ENCODE results near the gene TNP2. TPM values are rescaled to one million over a fixed set of nuclear protein-coding genes. Genes with fewer than 3 reads are reported as not detected.

The TNP2 gene
- total RNA-seq, 1 experiment from 2014 or later, result not detected

DNA sequence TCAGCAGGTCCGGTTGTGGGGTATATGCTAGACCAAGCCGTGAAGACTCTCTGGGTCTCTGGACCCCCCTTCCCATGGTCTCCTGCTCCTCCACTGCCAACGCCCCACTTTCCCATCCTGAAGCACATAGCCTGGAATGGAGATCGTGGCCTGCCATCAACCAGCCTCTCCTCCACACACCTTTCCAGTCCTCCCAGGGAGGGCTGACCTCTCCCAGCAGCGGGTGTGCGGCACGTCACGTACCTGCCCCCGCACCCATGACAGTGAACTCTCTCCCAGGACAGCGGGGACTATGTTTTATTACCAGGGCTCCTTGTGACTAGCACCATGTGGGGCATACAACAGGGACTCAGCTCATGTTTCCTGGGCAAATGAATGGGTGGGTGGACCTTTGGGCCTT, 2.5 kb upstream of the TNP2 start:
- in situ Hi-C loops (cut with HindIII; ENCODE audit: low pct_unique_long_range_greater_than_20kb, low sequenced_read_pairs), result no loop called here
- CTCF ChIA-PET, result no interaction called here
- no peaks in the 10 kb centered on the region for H3K9me3 ChIP-seq (ENCODE audit: control insufficient read depth, insufficient read depth, low read depth, low read length)

DNA sequence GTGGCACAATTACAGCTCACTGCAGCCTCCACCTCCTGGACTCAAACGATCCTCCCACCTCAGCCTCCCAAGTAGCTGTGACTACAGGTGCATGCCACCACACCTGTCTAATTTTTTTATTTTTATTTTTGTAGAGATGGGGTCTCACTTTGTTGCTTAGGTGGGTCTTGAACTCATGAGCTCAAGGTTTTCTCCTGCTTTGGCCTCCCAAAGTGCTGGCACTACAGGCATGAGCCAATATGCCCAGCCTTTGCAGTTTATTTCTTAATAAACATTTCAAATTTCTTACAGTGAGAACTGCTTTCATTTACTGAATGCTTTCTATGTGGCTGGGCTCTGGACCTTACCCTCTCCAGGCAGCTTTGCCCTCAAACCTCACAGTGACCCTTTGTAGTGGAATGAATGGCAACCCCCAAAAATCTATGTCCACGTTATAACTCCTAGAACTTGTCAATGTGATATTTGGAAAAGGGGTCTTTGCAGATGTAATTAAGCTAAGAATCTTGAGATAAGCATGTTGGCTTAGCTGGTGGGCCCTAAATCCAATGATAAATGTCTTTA, 1.6 kb upstream of the TNP2 start:
- no TSS peak for BruUV-seq (replicated peaks)
- H3K4me3 ChIP-seq (ENCODE audit: low read depth in 2 of 2, low read length in 2 of 2), result no peak overlapping the region
- TF ChIP-seq TCF7L2 (IDR thresholded peaks at IDR 0.05; ENCODE audit: low read depth, low read length) (no peak), POLR2AphosphoS5 (IDR thresholded peaks at IDR 0.05; ENCODE audit: low read depth, low read length) (no peak), SIN3A (IDR thresholded peaks at IDR 0.05; ENCODE audit: borderline replicate concordance, insufficient read depth, low read depth, low read length) (no peak)
- TF ChIP-seq, protein P1, sequence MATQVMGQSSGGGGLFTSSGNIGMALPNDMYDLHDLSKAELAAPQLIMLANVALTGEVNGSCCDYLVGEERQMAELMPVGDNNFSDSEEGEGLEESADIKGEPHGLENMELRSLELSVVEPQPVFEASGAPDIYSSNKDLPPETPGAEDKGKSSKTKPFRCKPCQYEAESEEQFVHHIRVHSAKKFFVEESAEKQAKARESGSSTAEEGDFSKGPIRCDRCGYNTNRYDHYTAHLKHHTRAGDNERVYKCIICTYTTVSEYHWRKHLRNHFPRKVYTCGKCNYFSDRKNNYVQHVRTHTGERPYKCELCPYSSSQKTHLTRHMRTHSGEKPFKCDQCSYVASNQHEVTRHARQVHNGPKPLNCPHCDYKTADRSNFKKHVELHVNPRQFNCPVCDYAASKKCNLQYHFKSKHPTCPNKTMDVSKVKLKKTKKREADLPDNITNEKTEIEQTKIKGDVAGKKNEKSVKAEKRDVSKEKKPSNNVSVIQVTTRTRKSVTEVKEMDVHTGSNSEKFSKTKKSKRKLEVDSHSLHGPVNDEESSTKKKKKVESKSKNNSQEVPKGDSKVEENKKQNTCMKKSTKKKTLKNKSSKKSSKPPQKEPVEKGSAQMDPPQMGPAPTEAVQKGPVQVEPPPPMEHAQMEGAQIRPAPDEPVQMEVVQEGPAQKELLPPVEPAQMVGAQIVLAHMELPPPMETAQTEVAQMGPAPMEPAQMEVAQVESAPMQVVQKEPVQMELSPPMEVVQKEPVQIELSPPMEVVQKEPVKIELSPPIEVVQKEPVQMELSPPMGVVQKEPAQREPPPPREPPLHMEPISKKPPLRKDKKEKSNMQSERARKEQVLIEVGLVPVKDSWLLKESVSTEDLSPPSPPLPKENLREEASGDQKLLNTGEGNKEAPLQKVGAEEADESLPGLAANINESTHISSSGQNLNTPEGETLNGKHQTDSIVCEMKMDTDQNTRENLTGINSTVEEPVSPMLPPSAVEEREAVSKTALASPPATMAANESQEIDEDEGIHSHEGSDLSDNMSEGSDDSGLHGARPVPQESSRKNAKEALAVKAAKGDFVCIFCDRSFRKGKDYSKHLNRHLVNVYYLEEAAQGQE (IDR thresholded peaks at IDR 0.05; ENCODE audit: insufficient read depth in 1 of 2, low read depth in 2 of 2, low read length in 1 of 2), result no peak
- TF ChIP-seq, protein P2, sequence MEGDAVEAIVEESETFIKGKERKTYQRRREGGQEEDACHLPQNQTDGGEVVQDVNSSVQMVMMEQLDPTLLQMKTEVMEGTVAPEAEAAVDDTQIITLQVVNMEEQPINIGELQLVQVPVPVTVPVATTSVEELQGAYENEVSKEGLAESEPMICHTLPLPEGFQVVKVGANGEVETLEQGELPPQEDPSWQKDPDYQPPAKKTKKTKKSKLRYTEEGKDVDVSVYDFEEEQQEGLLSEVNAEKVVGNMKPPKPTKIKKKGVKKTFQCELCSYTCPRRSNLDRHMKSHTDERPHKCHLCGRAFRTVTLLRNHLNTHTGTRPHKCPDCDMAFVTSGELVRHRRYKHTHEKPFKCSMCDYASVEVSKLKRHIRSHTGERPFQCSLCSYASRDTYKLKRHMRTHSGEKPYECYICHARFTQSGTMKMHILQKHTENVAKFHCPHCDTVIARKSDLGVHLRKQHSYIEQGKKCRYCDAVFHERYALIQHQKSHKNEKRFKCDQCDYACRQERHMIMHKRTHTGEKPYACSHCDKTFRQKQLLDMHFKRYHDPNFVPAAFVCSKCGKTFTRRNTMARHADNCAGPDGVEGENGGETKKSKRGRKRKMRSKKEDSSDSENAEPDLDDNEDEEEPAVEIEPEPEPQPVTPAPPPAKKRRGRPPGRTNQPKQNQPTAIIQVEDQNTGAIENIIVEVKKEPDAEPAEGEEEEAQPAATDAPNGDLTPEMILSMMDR (IDR thresholded peaks at IDR 0.05), result no peak
- intact Hi-C loops (cut with micrococcal nuclease; ENCODE audit: unreplicated experiment), result no loop called here
- H3K4me1 ChIP-seq (ENCODE audit: control insufficient read depth, insufficient read depth, low read length), result peaks cover 9% of the 10 kb centered on the region
- ChIA-PET POLR2A (no interaction called here), CTCF (interaction anchor here (0.6 to 0.7 kb wide), 2 partner anchors 26 to 317 kb away, joined by 3 to 6 read pairs; no protein-coding TSS in a partner anchor)
- no peak overlapping the region for H3K27ac ChIP-seq (ENCODE audit: low read length)
- H3K9me3 ChIP-seq (ENCODE audit: control insufficient read depth, insufficient read depth, low read depth, low read length), result no peaks in the 10 kb centered on the region
- no peaks in the 10 kb centered on the region for H3K36me3 ChIP-seq (ENCODE audit: control insufficient read depth, insufficient read depth, low read length)
- in situ Hi-C loops (cut with HindIII; ENCODE audit: low pct_unique_long_range_greater_than_20kb, low sequenced_read_pairs), result no loop called here
- no peaks in the 10 kb centered on the region for H3K27me3 ChIP-seq (ENCODE audit: control insufficient read depth, insufficient read depth, low read length)
- no peak for ATAC-seq
- DNase-seq (ENCODE audit: low read depth, low spot score), result no peak

More for the DNA sequence above, 2.5 kb upstream of the TNP2 start:
- no peak for ATAC-seq
- Histone ChIP-seq H3K27me3 (ENCODE audit: control insufficient read depth, insufficient read depth, low read length) (no peaks in the 10 kb centered on the region), H3K4me3 (ENCODE audit: low read depth in 2 of 2, low read length in 2 of 2) (no peak overlapping the region), H3K36me3 (ENCODE audit: control insufficient read depth, insufficient read depth, low read length) (no peaks in the 10 kb centered on the region), H3K27ac (ENCODE audit: low read length) (no peak overlapping the region), H3K4me1 (ENCODE audit: control insufficient read depth, insufficient read depth, low read length) (peaks cover 9% of the 10 kb centered on the region)
- DNase-seq (ENCODE audit: low read depth, low spot score), result no peak
- intact Hi-C loops (cut with micrococcal nuclease; ENCODE audit: unreplicated experiment), result no loop called here
- POLR2A ChIA-PET, result no interaction called here
- TF ChIP-seq SIN3A (IDR thresholded peaks at IDR 0.05; ENCODE audit: borderline replicate concordance, insufficient read depth, low read depth, low read length) (no peak), TCF7L2 (IDR thresholded peaks at IDR 0.05; ENCODE audit: low read depth, low read length) (no peak)
- TF ChIP-seq, protein P2 (IDR thresholded peaks at IDR 0.05), result no peak
- no TSS peak for BruUV-seq (replicated peaks)

Measured in Panc1 (cell line).